GM21825 (cell line): ENCODE measurements around the gene HDLBP.

Experiments used
- ATAC-seq: cut with Tn5 transposase; IDR thresholded peaks from one replicate; pipeline ENCODE4 v1.9.1; 2021; ENCODE audit warnings: mild to moderate bottlenecking, moderate library complexity; ENCODE audit not compliant: unreplicated experiment

The HDLBP gene

DNA sequence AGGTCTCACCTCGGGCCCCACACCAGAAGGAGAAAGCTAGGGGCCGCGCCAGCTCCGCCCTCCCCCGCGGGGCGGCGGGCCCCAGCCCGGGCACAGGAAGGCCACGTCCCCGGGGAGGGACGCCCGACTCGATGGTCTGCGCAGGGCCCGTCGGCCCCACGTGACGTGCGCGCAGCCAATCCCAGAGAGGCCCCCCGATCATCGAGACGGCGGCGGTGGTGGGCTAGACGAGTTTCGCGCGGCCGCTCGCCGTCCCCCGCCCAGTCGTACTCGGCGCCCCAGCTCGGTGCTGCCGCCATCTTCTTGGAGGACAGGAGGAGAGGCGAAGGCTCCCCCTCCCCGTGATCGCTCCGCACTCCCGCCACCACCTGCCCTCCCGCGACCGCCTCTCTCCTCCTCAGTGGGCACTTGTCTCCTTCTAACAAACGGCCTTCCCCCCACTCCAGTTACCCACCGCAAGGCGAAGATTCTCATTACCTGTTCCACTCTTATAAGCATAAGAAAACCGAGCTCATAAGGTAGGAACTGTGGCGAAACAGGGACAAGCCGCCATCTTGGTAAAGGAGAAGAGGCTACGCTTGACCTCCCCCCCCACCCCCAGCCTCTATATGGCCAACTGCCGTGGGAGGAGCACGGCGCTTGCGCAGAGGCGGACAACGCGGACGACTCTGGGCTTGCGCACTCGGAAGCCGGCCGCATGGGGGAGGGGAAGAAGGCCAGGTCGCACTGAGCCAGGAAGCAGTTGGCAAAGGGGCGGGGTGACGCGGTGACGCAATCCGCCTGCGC, at the start of gene HDLBP:
Gene HDLBP, minus strand, starts transcription at position 580 of the 786 bp plus-strand sequence. CDS start 48,803 bp downstream, outside the sequence.
- peak; percentile 64 for ATAC-seq

- no peak for ATAC-seq
Observed at GRCh38 chr2:241364781-241365180, 49.3 kb upstream of the HDLBP start.

- no peak for ATAC-seq
Observed at GRCh38 chr2:241363426-241363825, 48.0 kb upstream of the HDLBP start.

DNA sequence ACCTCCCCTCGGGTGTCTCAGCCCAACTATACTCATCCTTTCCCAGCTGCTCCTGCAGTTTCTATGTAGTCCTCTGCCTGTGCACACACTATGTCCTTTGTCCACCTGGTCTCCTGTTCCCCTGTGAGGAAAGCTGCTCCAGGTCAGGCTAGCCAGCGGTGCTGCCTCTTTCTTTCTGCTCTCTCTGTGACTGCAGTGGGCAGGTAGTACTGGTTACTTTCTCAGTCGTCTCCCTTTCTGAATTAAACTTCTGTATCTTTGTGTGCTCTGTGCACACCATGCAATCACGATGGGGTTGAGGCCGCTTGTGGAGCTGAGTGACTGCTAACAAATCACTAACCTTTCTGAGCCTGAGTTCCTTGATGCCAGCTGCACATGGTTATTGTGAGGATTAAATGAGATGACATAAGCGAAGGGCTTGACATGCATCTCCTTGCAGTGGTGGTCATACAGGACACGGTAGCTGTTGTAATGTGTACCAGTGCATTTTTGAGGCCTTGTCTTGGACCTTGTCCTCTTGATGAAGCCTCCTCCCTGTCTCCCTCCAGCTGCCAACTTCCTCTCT, 44.1 kb upstream of the HDLBP start:
- no peak for ATAC-seq

- ATAC-seq, result peak; percentile 28
Observed at GRCh38 chr2:241358470-241358869, 43.0 kb upstream of the HDLBP start.

DNA sequence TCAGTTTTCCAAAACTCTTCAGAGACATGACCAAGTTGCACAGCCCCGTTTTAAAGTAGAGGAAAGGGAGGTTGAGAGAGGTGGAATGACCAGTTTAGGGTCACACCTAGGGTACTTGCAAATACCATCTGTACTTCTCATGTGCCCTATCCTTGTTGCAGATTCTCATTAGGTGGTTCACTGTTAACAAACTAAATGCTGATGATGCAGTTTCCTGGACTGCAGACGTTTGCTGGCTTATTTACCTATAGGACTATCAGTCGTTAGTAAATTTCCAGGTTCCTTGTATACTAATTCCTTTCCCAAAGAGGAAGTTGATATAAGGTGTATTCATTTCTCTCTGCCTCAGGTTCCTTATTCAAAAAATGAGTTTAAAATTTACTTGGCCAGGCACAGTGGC, 42.1 kb upstream of the HDLBP start:
- ATAC-seq, result no peak

- no peak for ATAC-seq
Observed at GRCh38 chr2:241356871-241357260, 41.4 kb upstream of the HDLBP start.

GRCh38 chr2:241355983-241356870, 40.8 kb upstream of the HDLBP start, which contains the start of gene FARP2:
FARP2 (plus strand) TSS chr2:241356285; CDS start chr2:241373108, 16,823 bp downstream.
- peak; percentile 82 for ATAC-seq

GRCh38 chr2:241354668-241355658, 39.5 kb upstream of the HDLBP start:
- no peak for ATAC-seq

DNA sequence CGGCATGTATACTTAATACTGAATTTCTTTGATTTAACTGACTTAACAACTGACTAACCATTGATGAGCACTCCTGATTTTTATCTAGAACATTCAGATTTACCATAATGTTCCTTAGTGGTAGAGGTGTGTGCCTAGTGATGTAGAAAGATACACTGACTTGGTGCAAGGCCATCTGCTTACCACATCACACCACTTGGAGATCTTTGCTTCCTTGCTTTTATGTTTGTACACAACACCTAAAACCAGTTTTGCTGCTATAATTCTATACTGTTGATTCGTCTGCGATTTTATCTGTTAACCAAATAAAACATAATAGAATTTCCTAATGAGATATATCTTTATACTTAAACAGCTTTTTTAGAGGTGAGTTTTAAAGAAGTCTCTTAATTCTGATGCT, 36.8 kb upstream of the HDLBP start:
- no peak for ATAC-seq

DNA sequence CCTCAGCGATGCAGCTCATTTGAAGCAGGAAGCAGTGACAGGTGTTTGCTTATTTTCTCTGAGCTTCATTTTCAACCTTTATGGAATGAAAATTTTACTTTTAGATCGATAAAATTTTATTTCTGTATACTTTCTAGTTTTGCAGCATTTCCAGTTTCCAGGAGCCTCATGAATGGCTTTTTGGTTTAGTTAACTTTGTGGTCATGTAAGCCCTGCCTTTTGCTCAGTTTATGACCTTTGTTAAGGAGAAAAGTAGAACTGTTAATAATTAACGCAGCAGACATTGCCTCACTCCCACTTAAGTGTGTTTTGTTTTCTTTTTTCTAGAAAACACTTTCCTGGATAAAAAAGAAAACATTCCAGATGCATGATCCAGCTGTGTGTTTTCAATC, 36.2 kb upstream of the HDLBP start:
- no peak for ATAC-seq

- no peak for ATAC-seq
Observed at GRCh38 chr2:241350878-241351639, 35.6 kb upstream of the HDLBP start.

GRCh38 chr2:241350530-241350877, 35.0 kb upstream of the HDLBP start:
- ATAC-seq, result no peak

GRCh38 chr2:241349941-241350340, 34.5 kb upstream of the HDLBP start:
- ATAC-seq, result no peak

- no peak for ATAC-seq
Observed at GRCh38 chr2:241344925-241345651, 29.6 kb upstream of the HDLBP start.

DNA sequence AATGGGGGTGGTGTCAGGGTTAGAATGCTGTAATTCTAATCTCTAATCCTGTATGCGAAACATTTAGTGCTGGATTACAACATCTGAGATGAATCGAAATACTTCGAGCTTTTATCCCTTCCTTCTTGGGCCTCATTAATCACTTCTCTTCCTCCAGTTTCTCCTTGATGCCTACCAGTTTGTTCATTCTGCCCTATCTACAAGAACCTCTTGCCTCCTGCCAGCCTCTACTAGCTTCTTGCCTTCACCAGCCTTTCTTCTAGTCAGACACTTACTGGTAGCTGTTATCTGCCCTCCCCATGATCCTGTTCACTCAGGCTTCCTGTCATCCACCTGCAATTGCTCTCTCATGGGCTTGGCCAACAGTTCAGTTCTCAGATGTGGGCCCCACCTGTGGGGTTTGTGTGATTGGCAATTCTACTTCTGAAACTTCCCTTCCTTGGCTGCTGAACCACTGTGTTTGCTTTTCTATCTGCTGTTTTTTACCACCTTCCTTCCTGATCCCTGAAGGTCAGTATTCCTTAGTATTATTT, 25.2 kb upstream of the HDLBP start:
- ATAC-seq, result no peak

- no peak for ATAC-seq
Observed at GRCh38 chr2:241339839-241340630, 24.6 kb upstream of the HDLBP start.

GRCh38 chr2:241334813-241335212, 19.3 kb upstream of the HDLBP start:
- no peak for ATAC-seq
